ENCODE data around the gene PGM3.
"Not testable (repeated sequence)": the region's sequence is repeated elsewhere in the genome, so short reads cannot be mapped to it uniquely, and the experiment has no call there.

PGM3 gene

DNA sequence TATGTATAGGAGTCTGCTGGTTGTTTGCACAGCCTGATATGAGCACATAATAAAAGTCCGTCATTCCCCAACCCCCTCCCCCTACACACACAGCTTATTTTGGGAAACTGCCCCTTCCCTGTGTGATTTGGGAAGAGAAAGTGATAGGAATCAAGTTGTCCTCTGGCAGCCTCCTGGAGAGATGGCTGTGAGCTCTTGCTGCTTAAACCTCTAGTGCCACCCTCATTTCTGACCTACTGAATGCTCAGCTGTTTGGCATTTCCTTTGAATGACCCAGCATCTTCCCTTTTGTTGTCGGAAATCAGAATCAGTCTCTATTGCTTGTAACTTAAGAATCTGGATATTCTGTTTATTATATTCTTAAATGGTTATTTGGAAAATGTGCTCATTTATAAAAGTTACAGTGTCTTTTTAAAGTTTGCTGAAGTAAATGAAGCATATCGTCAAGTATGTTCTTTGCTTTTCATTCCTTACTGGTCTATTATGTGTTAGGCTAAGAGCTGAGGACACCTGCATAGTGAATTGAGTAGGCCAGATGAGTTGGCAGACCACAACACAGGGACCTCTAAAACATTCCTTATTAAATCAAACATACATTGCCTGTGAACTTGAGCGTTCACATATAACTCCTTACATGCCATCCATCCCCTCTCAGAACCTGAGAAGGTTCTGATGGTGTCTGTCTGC, 5.6 kb upstream of the PGM3 start:
- Histone ChIP-seq H3F3A (ENCODE audit: insufficient read depth) (peaks cover 5% of the 10 kb centered on the region; the same call in 1 of the 2 replicates), H3K9me3 (ENCODE audit: insufficient read depth, low read length) (no peaks in the 10 kb centered on the region), H3K9me2 (replicated peaks; ENCODE audit: insufficient read depth, low read length) (no peaks in the 10 kb centered on the region), H4K20me1 (ENCODE audit: low read depth, low read length) (no peaks in the 10 kb centered on the region), H3K4me3 (ENCODE audit: insufficient read depth, low read length, poor library complexity, severe bottlenecking) (no peak overlapping the region), H3K4me2 (ENCODE audit: low read depth, low read length, poor library complexity, severe bottlenecking) (no peak overlapping the region), H3K27me3 (ENCODE audit: low read length) (no peaks in the 10 kb centered on the region), H2AFZ (ENCODE audit: low read depth, low read length, severe bottlenecking) (no peak overlapping the region), H3K79me2 (ENCODE audit: insufficient read depth, low read length) (no peaks in the 10 kb centered on the region), H3K9ac (ENCODE audit: low read length) (no peak overlapping the region), H3K36me3 (ENCODE audit: low read length) (no peaks in the 10 kb centered on the region), H3K27ac (ENCODE audit: low read depth, low read length) (no peak overlapping the region)
- no peak for TF ChIP-seq EZH2phosphoT487 (conservative IDR thresholded peaks at IDR 0.05; ENCODE audit: low read length)
- TF ChIP-seq, protein P1, sequence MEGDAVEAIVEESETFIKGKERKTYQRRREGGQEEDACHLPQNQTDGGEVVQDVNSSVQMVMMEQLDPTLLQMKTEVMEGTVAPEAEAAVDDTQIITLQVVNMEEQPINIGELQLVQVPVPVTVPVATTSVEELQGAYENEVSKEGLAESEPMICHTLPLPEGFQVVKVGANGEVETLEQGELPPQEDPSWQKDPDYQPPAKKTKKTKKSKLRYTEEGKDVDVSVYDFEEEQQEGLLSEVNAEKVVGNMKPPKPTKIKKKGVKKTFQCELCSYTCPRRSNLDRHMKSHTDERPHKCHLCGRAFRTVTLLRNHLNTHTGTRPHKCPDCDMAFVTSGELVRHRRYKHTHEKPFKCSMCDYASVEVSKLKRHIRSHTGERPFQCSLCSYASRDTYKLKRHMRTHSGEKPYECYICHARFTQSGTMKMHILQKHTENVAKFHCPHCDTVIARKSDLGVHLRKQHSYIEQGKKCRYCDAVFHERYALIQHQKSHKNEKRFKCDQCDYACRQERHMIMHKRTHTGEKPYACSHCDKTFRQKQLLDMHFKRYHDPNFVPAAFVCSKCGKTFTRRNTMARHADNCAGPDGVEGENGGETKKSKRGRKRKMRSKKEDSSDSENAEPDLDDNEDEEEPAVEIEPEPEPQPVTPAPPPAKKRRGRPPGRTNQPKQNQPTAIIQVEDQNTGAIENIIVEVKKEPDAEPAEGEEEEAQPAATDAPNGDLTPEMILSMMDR (IDR thresholded peaks at IDR 0.05; ENCODE audit: insufficient read depth, low read length, poor library complexity, severe bottlenecking): no peak

DNA sequence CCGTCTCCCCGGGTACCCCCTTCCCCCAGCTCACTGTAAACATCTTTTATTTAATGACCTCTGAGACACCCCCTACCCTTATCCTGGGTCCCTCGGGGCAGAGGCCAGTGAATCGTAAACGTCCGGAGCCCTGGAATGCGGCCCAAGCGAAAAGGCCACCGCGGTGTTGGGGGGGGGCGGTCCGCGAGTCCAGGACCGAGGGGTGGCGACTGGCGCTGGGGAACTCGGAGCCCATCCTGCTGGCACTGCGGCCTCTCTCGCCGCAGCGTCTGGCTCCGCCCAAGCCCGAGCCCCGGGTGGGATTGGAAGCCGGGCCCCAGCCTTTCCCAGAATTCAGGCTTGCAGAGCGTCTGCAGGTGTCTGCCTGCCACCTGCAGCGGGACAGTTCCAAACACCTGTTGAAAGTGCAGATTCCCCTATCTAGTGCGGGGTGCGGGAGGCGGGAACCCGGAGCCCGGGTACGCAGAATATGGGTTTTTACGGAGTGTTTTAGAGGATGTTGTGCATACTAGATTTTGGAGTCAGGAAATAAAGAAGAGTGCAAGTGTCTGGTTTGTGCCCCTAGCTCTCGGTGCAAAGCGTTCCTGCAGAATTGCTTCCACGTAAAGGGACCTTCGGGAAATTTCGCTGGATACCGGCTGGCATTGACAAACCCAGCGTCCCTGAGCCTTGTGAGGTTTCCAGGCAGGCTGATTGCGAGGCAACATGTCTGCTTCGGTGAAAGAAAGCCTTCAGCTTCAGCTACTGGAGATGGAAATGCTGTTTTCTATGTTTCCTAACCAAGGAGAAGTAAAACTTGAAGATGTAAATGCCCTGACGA, 892 bp upstream of the PGM3 start:
- Histone ChIP-seq H3K9me3 (ENCODE audit: insufficient read depth, low read length) (no peaks in the 10 kb centered on the region), H3K9me2 (replicated peaks; ENCODE audit: insufficient read depth, low read length) (no peaks in the 10 kb centered on the region), H3K79me2 (ENCODE audit: insufficient read depth, low read length) (peaks cover 9% of the 10 kb centered on the region), H3K27me3 (ENCODE audit: low read length) (no peaks in the 10 kb centered on the region), H3K9ac (ENCODE audit: low read length) (peak overlapping the region; percentile 88), H3K4me3 (ENCODE audit: insufficient read depth, low read length, poor library complexity, severe bottlenecking) (peak overlapping the region; percentile 89), H4K20me1 (ENCODE audit: low read depth, low read length) (no peaks in the 10 kb centered on the region), H3K4me2 (ENCODE audit: low read depth, low read length, poor library complexity, severe bottlenecking) (peak overlapping the region; percentile 95), H3K36me3 (ENCODE audit: low read length) (peaks cover 3% of the 10 kb centered on the region; the same call in 1 of the 2 replicates), H3F3A (ENCODE audit: insufficient read depth) (peaks cover 5% of the 10 kb centered on the region; the same call in 1 of the 2 replicates), H2AFZ (ENCODE audit: low read depth, low read length, severe bottlenecking) (peak overlapping the region; percentile 78), H3K27ac (ENCODE audit: low read depth, low read length) (no peak overlapping the region)
- TF ChIP-seq, protein P1 (IDR thresholded peaks at IDR 0.05; ENCODE audit: insufficient read depth, low read length, poor library complexity, severe bottlenecking): no peak
- TF ChIP-seq EZH2phosphoT487 (conservative IDR thresholded peaks at IDR 0.05; ENCODE audit: low read length): no peak

DNA sequence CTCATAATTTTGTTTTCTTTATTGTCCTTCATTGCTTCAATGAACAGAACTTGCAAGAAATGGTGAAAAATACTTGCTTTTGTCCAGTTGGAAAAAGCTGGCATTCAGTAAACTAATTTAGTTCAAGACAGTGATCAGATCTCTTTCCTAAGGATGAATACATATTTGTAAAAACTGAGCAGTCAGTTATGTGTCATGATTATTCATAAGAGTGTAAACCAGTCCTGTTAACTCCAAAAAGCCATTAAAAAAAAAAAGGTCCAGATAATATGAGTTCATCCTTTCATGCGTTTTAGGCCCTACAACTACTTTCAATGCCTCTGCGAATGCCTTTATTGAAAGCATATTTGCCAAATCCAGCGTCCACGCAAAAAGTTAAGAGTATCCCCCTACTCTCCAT, 609 bp downstream of the PGM3 start:
- H3K9me3 ChIP-seq (ENCODE audit: insufficient read depth, low read length): no peaks in the 10 kb centered on the region
- TF ChIP-seq, protein P1 (IDR thresholded peaks at IDR 0.05; ENCODE audit: insufficient read depth, low read length, poor library complexity, severe bottlenecking): no peak
- TF ChIP-seq EZH2phosphoT487 (conservative IDR thresholded peaks at IDR 0.05; ENCODE audit: low read length): no peak
- H3K36me3 ChIP-seq (ENCODE audit: low read length): peaks cover 5% of the 10 kb centered on the region; the same call in 1 of the 2 replicates
- peak overlapping the region; percentile 78 for H2AFZ ChIP-seq (ENCODE audit: low read depth, low read length, severe bottlenecking)
- no peaks in the 10 kb centered on the region for H3K27me3 ChIP-seq (ENCODE audit: low read length)
- H4K20me1 ChIP-seq (ENCODE audit: low read depth, low read length): no peaks in the 10 kb centered on the region
- H3F3A ChIP-seq (ENCODE audit: insufficient read depth): peaks cover 5% of the 10 kb centered on the region; the same call in 1 of the 2 replicates
- no peak overlapping the region for H3K27ac ChIP-seq (ENCODE audit: low read depth, low read length)
- H3K4me2 ChIP-seq (ENCODE audit: low read depth, low read length, poor library complexity, severe bottlenecking): peak overlapping the region; percentile 95
- H3K9ac ChIP-seq (ENCODE audit: low read length): peak overlapping the region; percentile 88
- H3K4me3 ChIP-seq (ENCODE audit: insufficient read depth, low read length, poor library complexity, severe bottlenecking): peak overlapping the region; percentile 89
- H3K9me2 ChIP-seq (replicated peaks; ENCODE audit: insufficient read depth, low read length): no peaks in the 10 kb centered on the region
- H3K79me2 ChIP-seq (ENCODE audit: insufficient read depth, low read length): peaks cover 9% of the 10 kb centered on the region

DNA sequence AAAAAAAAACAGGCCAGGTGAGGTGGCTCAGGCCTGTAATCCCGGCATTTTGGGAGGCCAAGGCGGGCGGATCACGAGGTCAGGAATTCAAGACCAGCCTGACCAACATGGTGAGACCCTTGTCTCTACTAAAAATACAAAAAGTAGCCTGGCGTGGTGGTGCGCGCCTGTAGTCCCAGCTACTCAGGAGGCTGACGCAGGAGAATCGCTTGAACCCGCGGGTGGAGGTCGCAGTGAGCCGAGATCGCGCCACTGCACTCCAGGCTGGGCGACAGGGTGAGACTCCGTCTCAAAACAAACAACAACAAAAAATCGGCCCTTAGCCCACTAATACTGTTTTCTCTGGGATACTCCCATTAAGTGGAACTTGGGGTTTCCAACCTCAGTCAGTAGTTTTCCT, 1.1 kb downstream of the PGM3 start:
- not testable (repeated sequence) for H3K27me3 ChIP-seq (ENCODE audit: low read length); H3K27ac ChIP-seq (ENCODE audit: low read depth, low read length); H3K79me2 ChIP-seq (ENCODE audit: insufficient read depth, low read length); H3K9me3 ChIP-seq (ENCODE audit: insufficient read depth, low read length); H3F3A ChIP-seq (ENCODE audit: insufficient read depth); H3K36me3 ChIP-seq (ENCODE audit: low read length); H3K9me2 ChIP-seq (replicated peaks; ENCODE audit: insufficient read depth, low read length); H4K20me1 ChIP-seq (ENCODE audit: low read depth, low read length); H2AFZ ChIP-seq (ENCODE audit: low read depth, low read length, severe bottlenecking)
- Histone ChIP-seq H3K4me3 (ENCODE audit: insufficient read depth, low read length, poor library complexity, severe bottlenecking) (peak overlapping the region; percentile 89), H3K4me2 (ENCODE audit: low read depth, low read length, poor library complexity, severe bottlenecking) (peak overlapping the region; percentile 95), H3K9ac (ENCODE audit: low read length) (peak overlapping the region; percentile 88)
